Measurements from ENCODE around the gene REXO4. TPM values are rescaled to one million over a fixed set of nuclear protein-coding genes. Genes with fewer than 3 reads are reported as not detected.

The REXO4 gene
- total and polyA plus RNA-seq, 9 of the 15 experiments (the other 6 are each of a cell fraction or from before 2014, with no cell fraction given): 3.4 to 72.9 (median 31.1) TPM

DNA sequence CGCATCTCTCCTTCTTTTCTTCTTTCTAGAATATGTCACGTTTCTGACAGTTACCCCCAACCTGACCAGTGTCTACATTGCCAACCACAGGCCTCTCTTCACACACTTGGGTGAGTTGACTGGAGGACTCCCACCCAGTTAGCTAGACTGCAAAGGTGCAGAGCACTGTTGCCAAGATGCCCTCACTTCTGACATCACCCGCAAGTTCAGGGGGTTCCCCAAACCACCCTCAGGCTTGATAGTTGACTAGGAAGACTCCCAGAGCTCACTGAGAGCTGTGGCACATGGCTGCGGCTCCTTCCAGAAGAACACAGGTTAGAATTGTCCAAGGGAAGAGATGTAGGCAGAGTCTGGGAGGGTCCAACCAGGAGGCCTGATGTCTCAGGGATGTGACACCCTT is 21.5 kb upstream of the REXO4 start:
- WGBS (ENCODE audit: insufficient coverage, low coverage, missing lambda C conversion rate): 20% methylated on average over 4 of the region's 4 CpGs
- no peak for DNase-seq (ENCODE audit: extremely low read depth in 1 of 4, low spot score in 3 of 4)
- no peak for TF ChIP-seq ZNF239 (CRISPR knock-in tag; IDR thresholded peaks at IDR 0.05)
- TF ChIP-seq, protein P1, sequence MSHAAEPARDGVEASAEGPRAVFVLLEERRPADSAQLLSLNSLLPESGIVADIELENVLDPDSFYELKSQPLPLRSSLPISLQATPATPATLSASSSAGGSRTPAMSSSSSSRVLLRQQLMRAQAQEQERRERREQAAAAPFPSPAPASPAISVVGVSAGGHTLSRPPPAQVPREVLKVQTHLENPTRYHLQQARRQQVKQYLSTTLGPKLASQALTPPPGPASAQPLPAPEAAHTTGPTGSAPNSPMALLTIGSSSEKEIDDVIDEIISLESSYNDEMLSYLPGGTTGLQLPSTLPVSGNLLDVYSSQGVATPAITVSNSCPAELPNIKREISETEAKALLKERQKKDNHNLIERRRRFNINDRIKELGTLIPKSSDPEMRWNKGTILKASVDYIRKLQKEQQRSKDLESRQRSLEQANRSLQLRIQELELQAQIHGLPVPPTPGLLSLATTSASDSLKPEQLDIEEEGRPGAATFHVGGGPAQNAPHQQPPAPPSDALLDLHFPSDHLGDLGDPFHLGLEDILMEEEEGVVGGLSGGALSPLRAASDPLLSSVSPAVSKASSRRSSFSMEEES (CRISPR knock-in tag; IDR thresholded peaks at IDR 0.05): no peak
- TF ChIP-seq TBL1XR1 (IDR thresholded peaks at IDR 0.05; ENCODE audit: low read length in 2 of 2): no peak
- no peak for TF ChIP-seq BHLHE40 (IDR thresholded peaks at IDR 0.05; ENCODE audit: low read length)
- TF ChIP-seq, protein P2, sequence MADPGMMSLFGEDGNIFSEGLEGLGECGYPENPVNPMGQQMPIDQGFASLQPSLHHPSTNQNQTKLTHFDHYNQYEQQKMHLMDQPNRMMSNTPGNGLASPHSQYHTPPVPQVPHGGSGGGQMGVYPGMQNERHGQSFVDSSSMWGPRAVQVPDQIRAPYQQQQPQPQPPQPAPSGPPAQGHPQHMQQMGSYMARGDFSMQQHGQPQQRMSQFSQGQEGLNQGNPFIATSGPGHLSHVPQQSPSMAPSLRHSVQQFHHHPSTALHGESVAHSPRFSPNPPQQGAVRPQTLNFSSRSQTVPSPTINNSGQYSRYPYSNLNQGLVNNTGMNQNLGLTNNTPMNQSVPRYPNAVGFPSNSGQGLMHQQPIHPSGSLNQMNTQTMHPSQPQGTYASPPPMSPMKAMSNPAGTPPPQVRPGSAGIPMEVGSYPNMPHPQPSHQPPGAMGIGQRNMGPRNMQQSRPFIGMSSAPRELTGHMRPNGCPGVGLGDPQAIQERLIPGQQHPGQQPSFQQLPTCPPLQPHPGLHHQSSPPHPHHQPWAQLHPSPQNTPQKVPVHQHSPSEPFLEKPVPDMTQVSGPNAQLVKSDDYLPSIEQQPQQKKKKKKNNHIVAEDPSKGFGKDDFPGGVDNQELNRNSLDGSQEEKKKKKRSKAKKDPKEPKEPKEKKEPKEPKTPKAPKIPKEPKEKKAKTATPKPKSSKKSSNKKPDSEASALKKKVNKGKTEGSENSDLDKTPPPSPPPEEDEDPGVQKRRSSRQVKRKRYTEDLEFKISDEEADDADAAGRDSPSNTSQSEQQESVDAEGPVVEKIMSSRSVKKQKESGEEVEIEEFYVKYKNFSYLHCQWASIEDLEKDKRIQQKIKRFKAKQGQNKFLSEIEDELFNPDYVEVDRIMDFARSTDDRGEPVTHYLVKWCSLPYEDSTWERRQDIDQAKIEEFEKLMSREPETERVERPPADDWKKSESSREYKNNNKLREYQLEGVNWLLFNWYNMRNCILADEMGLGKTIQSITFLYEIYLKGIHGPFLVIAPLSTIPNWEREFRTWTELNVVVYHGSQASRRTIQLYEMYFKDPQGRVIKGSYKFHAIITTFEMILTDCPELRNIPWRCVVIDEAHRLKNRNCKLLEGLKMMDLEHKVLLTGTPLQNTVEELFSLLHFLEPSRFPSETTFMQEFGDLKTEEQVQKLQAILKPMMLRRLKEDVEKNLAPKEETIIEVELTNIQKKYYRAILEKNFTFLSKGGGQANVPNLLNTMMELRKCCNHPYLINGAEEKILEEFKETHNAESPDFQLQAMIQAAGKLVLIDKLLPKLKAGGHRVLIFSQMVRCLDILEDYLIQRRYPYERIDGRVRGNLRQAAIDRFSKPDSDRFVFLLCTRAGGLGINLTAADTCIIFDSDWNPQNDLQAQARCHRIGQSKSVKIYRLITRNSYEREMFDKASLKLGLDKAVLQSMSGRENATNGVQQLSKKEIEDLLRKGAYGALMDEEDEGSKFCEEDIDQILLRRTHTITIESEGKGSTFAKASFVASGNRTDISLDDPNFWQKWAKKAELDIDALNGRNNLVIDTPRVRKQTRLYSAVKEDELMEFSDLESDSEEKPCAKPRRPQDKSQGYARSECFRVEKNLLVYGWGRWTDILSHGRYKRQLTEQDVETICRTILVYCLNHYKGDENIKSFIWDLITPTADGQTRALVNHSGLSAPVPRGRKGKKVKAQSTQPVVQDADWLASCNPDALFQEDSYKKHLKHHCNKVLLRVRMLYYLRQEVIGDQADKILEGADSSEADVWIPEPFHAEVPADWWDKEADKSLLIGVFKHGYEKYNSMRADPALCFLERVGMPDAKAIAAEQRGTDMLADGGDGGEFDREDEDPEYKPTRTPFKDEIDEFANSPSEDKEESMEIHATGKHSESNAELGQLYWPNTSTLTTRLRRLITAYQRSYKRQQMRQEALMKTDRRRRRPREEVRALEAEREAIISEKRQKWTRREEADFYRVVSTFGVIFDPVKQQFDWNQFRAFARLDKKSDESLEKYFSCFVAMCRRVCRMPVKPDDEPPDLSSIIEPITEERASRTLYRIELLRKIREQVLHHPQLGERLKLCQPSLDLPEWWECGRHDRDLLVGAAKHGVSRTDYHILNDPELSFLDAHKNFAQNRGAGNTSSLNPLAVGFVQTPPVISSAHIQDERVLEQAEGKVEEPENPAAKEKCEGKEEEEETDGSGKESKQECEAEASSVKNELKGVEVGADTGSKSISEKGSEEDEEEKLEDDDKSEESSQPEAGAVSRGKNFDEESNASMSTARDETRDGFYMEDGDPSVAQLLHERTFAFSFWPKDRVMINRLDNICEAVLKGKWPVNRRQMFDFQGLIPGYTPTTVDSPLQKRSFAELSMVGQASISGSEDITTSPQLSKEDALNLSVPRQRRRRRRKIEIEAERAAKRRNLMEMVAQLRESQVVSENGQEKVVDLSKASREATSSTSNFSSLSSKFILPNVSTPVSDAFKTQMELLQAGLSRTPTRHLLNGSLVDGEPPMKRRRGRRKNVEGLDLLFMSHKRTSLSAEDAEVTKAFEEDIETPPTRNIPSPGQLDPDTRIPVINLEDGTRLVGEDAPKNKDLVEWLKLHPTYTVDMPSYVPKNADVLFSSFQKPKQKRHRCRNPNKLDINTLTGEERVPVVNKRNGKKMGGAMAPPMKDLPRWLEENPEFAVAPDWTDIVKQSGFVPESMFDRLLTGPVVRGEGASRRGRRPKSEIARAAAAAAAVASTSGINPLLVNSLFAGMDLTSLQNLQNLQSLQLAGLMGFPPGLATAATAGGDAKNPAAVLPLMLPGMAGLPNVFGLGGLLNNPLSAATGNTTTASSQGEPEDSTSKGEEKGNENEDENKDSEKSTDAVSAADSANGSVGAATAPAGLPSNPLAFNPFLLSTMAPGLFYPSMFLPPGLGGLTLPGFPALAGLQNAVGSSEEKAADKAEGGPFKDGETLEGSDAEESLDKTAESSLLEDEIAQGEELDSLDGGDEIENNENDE (IDR thresholded peaks at IDR 0.05; ENCODE audit: low read depth, low read length): no peak
- TF ChIP-seq DMBX1 (CRISPR knock-in tag; IDR thresholded peaks at IDR 0.05; ENCODE audit: borderline replicate concordance): no peak
- no peak for TF ChIP-seq ZNF707 (CRISPR knock-in tag; conservative IDR thresholded peaks at IDR 0.05)
- no peak for TF ChIP-seq ZNF695 (CRISPR knock-in tag; IDR thresholded peaks at IDR 0.05)
- TF ChIP-seq HCFC1 (IDR thresholded peaks at IDR 0.05; ENCODE audit: low read depth, low read length): no peak
- TF ChIP-seq FOXA1 (IDR thresholded peaks at IDR 0.05; ENCODE audit: borderline replicate concordance): no peak
- TF ChIP-seq ETV1 (tag; conservative IDR thresholded peaks at IDR 0.05; ENCODE audit: low read depth): no peak

More for the DNA sequence above, 21.5 kb upstream of the REXO4 start:
- Histone ChIP-seq H3K79me2 (ENCODE audit: control insufficient read depth, insufficient read depth, low read length) (no peaks in the 10 kb centered on the region), H3K4me3 (no peak overlapping the region), H3K9me3 (replicated peaks; ENCODE audit: control insufficient read depth, insufficient read depth, low read depth, low read length) (no peaks in the 10 kb centered on the region), H2AFZ (ENCODE audit: low read depth, low read length) (no peak overlapping the region), H4K20me1 (replicated peaks; ENCODE audit: control insufficient read depth, insufficient read depth, low read length) (peaks cover 16% of the 10 kb centered on the region; the same call in 1 of the 2 replicates), H3K9ac (ENCODE audit: insufficient read depth in 1 of 2, low read depth in 2 of 2, low read length in 2 of 2) (no peak overlapping the region), H3K27ac (ENCODE audit: extremely low read depth, low read depth, low read length) (no peak overlapping the region), H3K4me2 (ENCODE audit: insufficient read depth, low read length) (no peak overlapping the region), H3K36me3 (ENCODE audit: control insufficient read depth, insufficient read depth, low read length) (no peaks in the 10 kb centered on the region), H3K9me1 (ENCODE audit: control insufficient read depth, insufficient read depth, low read length) (peaks cover 3% of the 10 kb centered on the region), H3K4me1 (replicated peaks in 1 of 2; ENCODE audit: control insufficient read depth in 2 of 2, insufficient read depth in 2 of 2, low read length in 2 of 2) (peaks cover 0 to 22% of the 10 kb centered on the region in 2 experiments; a peak in 2 of 5 replicates), H3K27me3 (ENCODE audit: control insufficient read depth in 2 of 2, insufficient read depth in 2 of 2, low read length in 2 of 2) (peaks cover 51 to 90% of the 10 kb centered on the region in 2 experiments)
- ChIA-PET CTCF (ENCODE audit: low intra/inter-chr PET ratio) (no interaction called here), POLR2A (interaction anchor here (1.3 kb wide), 1 partner anchor 91 kb away, joined by 7 read pairs; the partner anchor contains the start of genes MED22 and RPL7A)
- FAIRE-seq (no peak), ATAC-seq (no peak)
- BruUV-seq (replicated peaks): no TSS peak
- intact Hi-C loops (cut with micrococcal nuclease): no loop called here
- in situ Hi-C loops (cut with MboI): no loop called here
